Lung (tissue), 12 donors: ENCODE measurements around the gene PLA2G2A. TPM values are rescaled to one million over a fixed set of nuclear protein-coding genes. Genes with fewer than 3 reads are reported as not detected.

ENCODE experiments used
- ATAC-seq: fragments of 200-7000 bp; cut with Tn5 transposase; one replicate; pipeline ENCODE4 v1.9.1; 2020; ENCODE audit warnings: moderate number of reproducible peaks; ENCODE audit not compliant: insufficient read depth, low FRiP score
- DNase-seq, 3 donors: peaks; one replicate each; pipeline ENCODE4 v3.0.0-alpha.2; 2013 to 2017
- H3K27ac ChIP-seq, 2 donors: one replicate each; pipeline ENCODE4 v1.5.1; 2013; ENCODE audit warnings: mild to moderate bottlenecking in 2 of 2, moderate library complexity in 2 of 2, control low read depth in 1 of 2, inconsistent platforms in 1 of 2, low read depth in 1 of 2, low read length in 1 of 2
- H3K27me3 ChIP-seq, 3 donors: one replicate each; pipeline ENCODE4 v1.5.1; 2013; ENCODE audit warnings: low read length in 2 of 3; ENCODE audit not compliant: control insufficient read depth in 3 of 3, insufficient read depth in 3 of 3
- H3K36me3 ChIP-seq, 4 donors: one replicate each; pipeline ENCODE4 v1.5.1; 2013; ENCODE audit warnings: low read length in 4 of 4, mild to moderate bottlenecking in 1 of 4, moderate library complexity in 1 of 4; ENCODE audit not compliant: control insufficient read depth in 4 of 4, insufficient read depth in 4 of 4
- H3K4me1 ChIP-seq, 5 donors: one replicate each; pipeline ENCODE4 v1.5.1; 2013; ENCODE audit warnings: low read length in 5 of 5, mild to moderate bottlenecking in 2 of 5, moderate library complexity in 1 of 5; ENCODE audit not compliant: control insufficient read depth in 5 of 5, insufficient read depth in 5 of 5
- H3K4me3 ChIP-seq: one replicate; pipeline ENCODE4 v1.5.1; 2013; ENCODE audit warnings: mild to moderate bottlenecking, control low read depth, moderate library complexity
- H3K9ac ChIP-seq, 2 donors: one replicate each; pipeline ENCODE4 v1.5.1; 2013; ENCODE audit warnings: low read length in 2 of 2, control low read depth in 1 of 2; ENCODE audit not compliant: insufficient read depth in 1 of 2
- H3K9me3 ChIP-seq, 4 donors: one replicate each; pipeline ENCODE4 v1.5.1; 2013; ENCODE audit warnings: low read length in 3 of 4, mild to moderate bottlenecking in 1 of 4, moderate library complexity in 1 of 4; ENCODE audit not compliant: control insufficient read depth in 4 of 4, insufficient read depth in 3 of 4
- WGBS, 2 donors: extraction: QIAGEN DNeasy Blood & Tissue Kit; methylation state at CpG; one replicate each; pipeline ENCODE4 v1.1.7; 2013; 5-methylcytosine and 5-hydroxymethylcytosine counted together
- polyA plus RNA-seq, 2 donors: library from polyadenylated mRNA; stranded (reverse); fragments of 200-250 nt; gene quantifications; one replicate each; pipeline ENCODE4 v1.2.1, GENCODE V29; 2013
- total RNA-seq, 2 donors: library from RNA; depleted of rRNA in 1 of 2; stranded (reverse); fragments of >200 nt in 1 of 2; gene quantifications; one replicate each; pipeline ENCODE4 v1.2.1, GENCODE V29; 2014 to 2021
- TF ChIP-seq, protein P1 (sequence below): IDR thresholded peaks from 2 replicates; pipeline ENCODE4 v1.5.1; 2012; ENCODE audit warnings: mild to moderate bottlenecking; ENCODE audit errors: control extremely low read depth, extremely low read depth
- donor health status: control.
- donor health status: control.
- donor health status: Bipolar disorder and iron deficiency.
- donor health status: healthy.
- donor health status: DM: yes; HTN: yes; CAD: no.

PLA2G2A gene
- total and polyA plus RNA-seq, 4 donors = 1.8 to 168 (median 31.3) TPM

- Histone ChIP-seq H3K4me1 (no peaks in the 10 kb centered on the region), H3K9me3 (peaks cover 0 to 6% (median 0%) of the 10 kb centered on the region in 4 donors), H3K36me3 (no peaks in the 10 kb centered on the region), H3K27ac (no peak overlapping the region), H3K9ac (no peak overlapping the region), H3K4me3 (no peak overlapping the region), H3K27me3 (peaks cover 0 to 7% (median 0%) of the 10 kb centered on the region in 3 donors)
- DNase-seq (no peak), ATAC-seq (no peak)
- WGBS, 2 donors = 70 to 74% methylated on average over 4 of the region's 4 CpGs
- TF ChIP-seq, protein P1, sequence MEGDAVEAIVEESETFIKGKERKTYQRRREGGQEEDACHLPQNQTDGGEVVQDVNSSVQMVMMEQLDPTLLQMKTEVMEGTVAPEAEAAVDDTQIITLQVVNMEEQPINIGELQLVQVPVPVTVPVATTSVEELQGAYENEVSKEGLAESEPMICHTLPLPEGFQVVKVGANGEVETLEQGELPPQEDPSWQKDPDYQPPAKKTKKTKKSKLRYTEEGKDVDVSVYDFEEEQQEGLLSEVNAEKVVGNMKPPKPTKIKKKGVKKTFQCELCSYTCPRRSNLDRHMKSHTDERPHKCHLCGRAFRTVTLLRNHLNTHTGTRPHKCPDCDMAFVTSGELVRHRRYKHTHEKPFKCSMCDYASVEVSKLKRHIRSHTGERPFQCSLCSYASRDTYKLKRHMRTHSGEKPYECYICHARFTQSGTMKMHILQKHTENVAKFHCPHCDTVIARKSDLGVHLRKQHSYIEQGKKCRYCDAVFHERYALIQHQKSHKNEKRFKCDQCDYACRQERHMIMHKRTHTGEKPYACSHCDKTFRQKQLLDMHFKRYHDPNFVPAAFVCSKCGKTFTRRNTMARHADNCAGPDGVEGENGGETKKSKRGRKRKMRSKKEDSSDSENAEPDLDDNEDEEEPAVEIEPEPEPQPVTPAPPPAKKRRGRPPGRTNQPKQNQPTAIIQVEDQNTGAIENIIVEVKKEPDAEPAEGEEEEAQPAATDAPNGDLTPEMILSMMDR = no peak
These were observed 21.6 kb downstream of the PLA2G2A start for GRCh38 chr1:19957779-19958178.

- Histone ChIP-seq H3K9ac (no peak overlapping the region), H3K36me3 (no peaks in the 10 kb centered on the region), H3K27me3 (peaks cover 0 to 7% (median 0%) of the 10 kb centered on the region in 3 donors), H3K9me3 (peaks cover 0 to 2% (median 0%) of the 10 kb centered on the region in 4 donors), H3K4me1 (no peaks in the 10 kb centered on the region), H3K4me3 (no peak overlapping the region), H3K27ac (no peak overlapping the region)
- no peak for DNase-seq
- WGBS, 2 donors = 50 to 62% methylated on average over 11 of the region's 11 CpGs
- TF ChIP-seq, protein P1 = no peak
- no peak for ATAC-seq
These were observed 23.8 kb downstream of the PLA2G2A start for GRCh38 chr1:19955534-19956170.

GRCh38 chr1:19954059-19954458 lies 25.4 kb downstream of the PLA2G2A start:
- ATAC-seq (no peak), DNase-seq (no peak)
- peaks cover 0 to 2% (median 0%) of the 10 kb centered on the region in 4 donors for H3K9me3 ChIP-seq
- WGBS, 2 donors = 87 to 89% methylated on average over 2 of the region's 2 CpGs
- no peaks in the 10 kb centered on the region for H3K36me3 ChIP-seq
- no peak overlapping the region for H3K9ac ChIP-seq
- no peak overlapping the region for H3K4me3 ChIP-seq
- peaks cover 0 to 7% (median 0%) of the 10 kb centered on the region in 3 donors for H3K27me3 ChIP-seq
- no peak overlapping the region for H3K27ac ChIP-seq
- H3K4me1 ChIP-seq = no peaks in the 10 kb centered on the region
- TF ChIP-seq, protein P1 = no peak
